ENCODE measurements around the gene UTF1. TPM values are rescaled to one million over a fixed set of nuclear protein-coding genes. Genes with fewer than 3 reads are reported as not detected.

The UTF1 gene
- total RNA-seq, 3 donors from 2014 or later, result not detected

DNA sequence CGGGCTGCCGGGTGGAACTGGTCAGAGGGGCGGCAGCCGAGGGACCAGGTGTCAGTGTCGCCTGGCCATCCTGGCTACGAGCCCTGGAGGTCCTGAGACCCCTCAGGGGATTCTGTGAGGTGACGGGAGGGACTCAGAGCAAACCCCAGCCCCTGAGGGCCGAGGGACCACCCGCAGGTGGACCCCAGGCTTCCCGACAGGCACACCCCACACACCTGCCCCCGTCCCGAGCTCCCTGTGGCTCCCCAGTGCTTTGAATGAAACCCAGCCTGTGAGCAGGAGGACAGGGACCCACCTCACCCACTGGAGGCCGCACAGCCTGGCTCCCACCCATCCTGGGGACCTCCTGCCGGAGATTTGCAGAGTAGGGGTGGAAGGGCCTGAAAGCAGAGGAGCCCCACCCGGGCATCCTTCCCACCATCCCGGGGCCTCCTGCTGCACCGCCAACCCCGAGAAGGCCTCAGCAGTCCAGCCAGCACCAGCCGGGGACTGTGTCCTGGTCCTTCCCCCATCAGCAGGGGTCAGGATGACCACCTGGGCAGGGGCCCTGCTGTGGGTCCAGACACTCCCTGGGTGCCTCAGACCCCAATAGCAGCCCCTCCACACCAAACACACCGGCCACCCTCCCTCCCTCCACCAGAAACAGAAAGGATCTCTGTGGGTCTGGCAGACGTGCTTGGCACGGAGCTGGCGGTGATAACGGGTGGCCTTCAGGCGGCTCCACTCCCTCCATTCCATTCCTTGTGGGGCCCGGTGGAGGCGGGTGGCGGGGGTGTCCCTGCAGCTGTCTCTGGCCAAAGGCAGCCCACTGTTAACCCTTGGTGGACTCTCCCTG, 21.6 kb downstream of the UTF1 start:
- no peak for DNase-seq (ENCODE audit: low spot score in 2 of 2)
- Histone ChIP-seq H3K4me3 (no peak overlapping the region), H3K4me1 (no peaks in the 10 kb centered on the region), H3K36me3 (no peaks in the 10 kb centered on the region), H3K9me3 (no peaks in the 10 kb centered on the region), H3K27me3 (peaks cover 0 to 36% of the 10 kb centered on the region in 2 donors), H3K27ac (no peak overlapping the region)
- intact Hi-C loops (cut with DNase I; ENCODE audit: low total_unique reads), result no loop called here
- TF ChIP-seq POLR2A (IDR thresholded peaks at IDR 0.05) (no peak), POLR2AphosphoS5 (IDR thresholded peaks at IDR 0.05) (no peak)
- TF ChIP-seq, protein P1, sequence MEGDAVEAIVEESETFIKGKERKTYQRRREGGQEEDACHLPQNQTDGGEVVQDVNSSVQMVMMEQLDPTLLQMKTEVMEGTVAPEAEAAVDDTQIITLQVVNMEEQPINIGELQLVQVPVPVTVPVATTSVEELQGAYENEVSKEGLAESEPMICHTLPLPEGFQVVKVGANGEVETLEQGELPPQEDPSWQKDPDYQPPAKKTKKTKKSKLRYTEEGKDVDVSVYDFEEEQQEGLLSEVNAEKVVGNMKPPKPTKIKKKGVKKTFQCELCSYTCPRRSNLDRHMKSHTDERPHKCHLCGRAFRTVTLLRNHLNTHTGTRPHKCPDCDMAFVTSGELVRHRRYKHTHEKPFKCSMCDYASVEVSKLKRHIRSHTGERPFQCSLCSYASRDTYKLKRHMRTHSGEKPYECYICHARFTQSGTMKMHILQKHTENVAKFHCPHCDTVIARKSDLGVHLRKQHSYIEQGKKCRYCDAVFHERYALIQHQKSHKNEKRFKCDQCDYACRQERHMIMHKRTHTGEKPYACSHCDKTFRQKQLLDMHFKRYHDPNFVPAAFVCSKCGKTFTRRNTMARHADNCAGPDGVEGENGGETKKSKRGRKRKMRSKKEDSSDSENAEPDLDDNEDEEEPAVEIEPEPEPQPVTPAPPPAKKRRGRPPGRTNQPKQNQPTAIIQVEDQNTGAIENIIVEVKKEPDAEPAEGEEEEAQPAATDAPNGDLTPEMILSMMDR (IDR thresholded peaks at IDR 0.05), result no peak

DNA sequence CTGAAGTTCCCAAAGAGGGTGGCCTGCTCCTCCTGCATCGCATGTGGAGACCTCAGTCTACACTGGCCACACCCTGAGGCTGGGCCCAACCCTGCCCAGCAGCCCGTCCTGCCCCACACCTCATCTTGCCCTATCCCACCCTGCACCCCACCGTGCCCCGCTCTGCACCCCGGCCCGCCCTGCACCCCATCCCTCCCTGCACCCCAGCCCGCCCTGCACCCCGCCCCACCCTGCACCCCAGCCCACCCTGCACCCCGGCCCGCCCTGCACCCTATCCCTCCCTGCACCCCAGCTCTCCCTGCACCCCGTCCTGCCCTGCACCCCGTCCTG, 22.2 kb downstream of the UTF1 start:
- Histone ChIP-seq H3K36me3 (no peaks in the 10 kb centered on the region), H3K4me3 (no peak overlapping the region), H3K4me1 (no peaks in the 10 kb centered on the region), H3K27me3 (peaks cover 0 to 33% of the 10 kb centered on the region in 2 donors), H3K27ac (no peak overlapping the region), H3K9me3 (no peaks in the 10 kb centered on the region)
- no peak for TF ChIP-seq POLR2A (IDR thresholded peaks at IDR 0.05)
- TF ChIP-seq, protein P1 (IDR thresholded peaks at IDR 0.05), result no peak
- no peak for TF ChIP-seq POLR2AphosphoS5 (IDR thresholded peaks at IDR 0.05)
- DNase-seq (ENCODE audit: low spot score in 2 of 2), result no peak
- intact Hi-C loops (cut with DNase I; ENCODE audit: low total_unique reads), result no loop called here

DNA sequence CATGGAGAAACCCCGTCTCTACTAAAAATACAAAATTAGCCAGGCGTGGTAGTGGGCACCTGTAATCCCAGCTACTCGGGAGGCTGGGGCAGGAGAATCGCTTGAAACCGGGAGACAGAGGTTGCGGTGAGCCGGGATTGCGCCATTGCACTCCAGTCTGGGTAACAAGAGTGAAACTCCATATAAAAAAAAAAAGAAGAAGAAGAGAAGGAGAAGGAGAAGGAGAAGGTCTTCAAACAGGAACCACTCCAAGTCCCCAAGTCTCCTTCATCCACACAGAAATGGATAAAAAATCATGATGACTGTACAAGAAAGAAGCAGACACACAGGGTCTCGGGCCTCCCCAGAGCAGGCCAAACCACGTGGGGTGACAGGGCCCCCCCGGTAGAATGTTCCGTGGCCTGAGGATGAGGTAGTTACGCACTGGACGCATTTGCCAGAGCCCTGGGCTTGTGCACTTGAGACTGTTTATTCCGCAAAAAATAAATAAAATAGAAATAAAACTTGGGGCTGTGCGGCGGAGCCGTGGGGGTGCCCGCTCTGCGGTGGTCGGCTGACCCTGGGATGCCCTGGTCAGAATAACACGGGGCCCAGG, 23.4 kb downstream of the UTF1 start:
- Histone ChIP-seq H3K27me3 (peaks cover 0 to 20% of the 10 kb centered on the region in 2 donors), H3K4me3 (no peak overlapping the region), H3K9me3 (no peaks in the 10 kb centered on the region), H3K36me3 (no peaks in the 10 kb centered on the region), H3K4me1 (peaks cover 8 to 11% of the 10 kb centered on the region in 2 donors), H3K27ac (no peak overlapping the region)
- DNase-seq (ENCODE audit: low spot score in 2 of 2), result no peak
- TF ChIP-seq POLR2AphosphoS5 (IDR thresholded peaks at IDR 0.05) (no peak), POLR2A (IDR thresholded peaks at IDR 0.05) (no peak)
- TF ChIP-seq, protein P1 (IDR thresholded peaks at IDR 0.05), result no peak
- intact Hi-C loops (cut with DNase I; ENCODE audit: low total_unique reads), result no loop called here

DNA sequence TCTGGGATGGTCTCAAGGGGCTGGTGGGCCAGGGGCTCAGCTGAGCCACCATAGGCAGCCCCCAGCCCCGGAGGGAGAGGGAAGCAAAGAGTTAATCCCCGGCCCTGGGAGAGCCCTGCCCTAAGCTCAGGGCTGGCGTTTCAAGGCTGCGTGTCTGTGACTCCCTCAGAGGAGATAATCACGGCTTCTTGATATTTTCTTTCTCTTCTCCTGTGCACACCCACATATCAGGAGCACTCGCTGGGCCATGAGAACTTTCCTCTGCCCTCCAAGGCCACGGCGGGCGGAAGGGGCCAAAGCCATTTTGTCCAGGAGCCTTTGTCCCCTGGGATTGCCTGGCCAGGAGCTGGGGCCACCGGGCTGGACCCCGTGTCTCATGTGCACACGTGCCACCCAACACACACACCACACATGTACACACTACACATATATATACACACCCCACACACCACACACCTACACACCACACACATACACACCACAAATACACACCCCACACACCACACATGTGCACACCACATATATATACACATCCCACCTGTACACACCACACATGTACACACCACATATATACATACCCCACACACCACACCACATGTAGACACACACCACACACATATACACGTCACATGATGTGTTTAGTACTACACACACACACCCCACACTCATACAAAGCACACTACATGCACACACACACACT, 24.6 kb downstream of the UTF1 start:
- Histone ChIP-seq H3K9me3 (no peaks in the 10 kb centered on the region), H3K4me1 (peaks cover 14 to 15% of the 10 kb centered on the region in 2 donors), H3K36me3 (no peaks in the 10 kb centered on the region), H3K27me3 (peaks cover 0 to 11% of the 10 kb centered on the region in 2 donors), H3K27ac (no peak overlapping the region), H3K4me3 (no peak overlapping the region)
- TF ChIP-seq POLR2A (IDR thresholded peaks at IDR 0.05) (no peak), POLR2AphosphoS5 (IDR thresholded peaks at IDR 0.05) (no peak)
- TF ChIP-seq, protein P1 (IDR thresholded peaks at IDR 0.05), result no peak
- intact Hi-C loops (cut with DNase I; ENCODE audit: low total_unique reads), result no loop called here
- DNase-seq (ENCODE audit: low spot score in 2 of 2), result no peak

DNA sequence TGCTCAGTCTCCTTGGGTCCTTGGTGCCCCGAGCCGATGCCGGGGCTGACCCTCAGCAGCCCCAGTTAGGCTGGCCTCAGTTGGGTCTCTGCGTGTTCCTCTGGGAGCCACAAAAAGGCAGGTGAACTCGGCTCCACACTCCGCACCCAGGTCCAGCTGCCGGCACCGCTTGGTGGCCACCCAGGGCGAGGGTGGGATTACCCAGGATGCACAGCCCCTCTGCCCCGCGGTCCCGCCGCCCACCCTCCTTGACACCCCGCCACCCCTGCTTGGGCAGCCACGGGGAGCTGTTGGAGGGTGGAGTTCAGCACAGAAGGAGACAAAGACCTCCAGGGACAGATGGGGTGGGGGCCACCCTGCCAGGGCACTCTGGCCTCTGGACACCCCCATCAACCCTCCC, 25.3 kb downstream of the UTF1 start:
- TF ChIP-seq POLR2A (IDR thresholded peaks at IDR 0.05) (no peak), POLR2AphosphoS5 (IDR thresholded peaks at IDR 0.05) (no peak)
- TF ChIP-seq, protein P1 (IDR thresholded peaks at IDR 0.05), result no peak
- no peak for DNase-seq (ENCODE audit: low spot score in 2 of 2)
- Histone ChIP-seq H3K36me3 (no peaks in the 10 kb centered on the region), H3K27ac (no peak overlapping the region), H3K27me3 (peaks cover 0 to 7% of the 10 kb centered on the region in 2 donors), H3K9me3 (no peaks in the 10 kb centered on the region), H3K4me1 (peaks cover 14 to 15% of the 10 kb centered on the region in 2 donors), H3K4me3 (no peak overlapping the region)
- intact Hi-C loops (cut with DNase I; ENCODE audit: low total_unique reads), result no loop called here
